HepG2 (cell line): ENCODE results near the gene APOL2. TPM values are rescaled to one million over a fixed set of nuclear protein-coding genes. Genes with fewer than 3 reads are reported as not detected.

Experiments
- AHDC1 ChIP-seq: sonication (generic); formaldehyde crosslinking; IDR thresholded peaks from 2 replicates; pipeline ENCODE4 v1.5.1; 2020; ENCODE audit warnings: mild to moderate bottlenecking, missing genetic modification reagents, borderline replicate concordance
- ISL2 ChIP-seq: sonication (generic); formaldehyde crosslinking; IDR thresholded peaks from 2 replicates; pipeline ENCODE4 v1.5.0; 2020; ENCODE audit warnings: missing genetic modification reagents
- NRL ChIP-seq: sonication (generic); formaldehyde crosslinking; IDR thresholded peaks from 2 replicates; pipeline ENCODE4 v1.5.0; 2020; ENCODE audit warnings: missing genetic modification reagents, mild to moderate bottlenecking, moderate library complexity, borderline replicate concordance
- SP140L ChIP-seq: sonication (generic); formaldehyde crosslinking; IDR thresholded peaks from 2 replicates; pipeline ENCODE4 v1.4.0; 2020; ENCODE audit warnings: missing genetic modification reagents, borderline replicate concordance
- ZBTB38 ChIP-seq: sonication (generic); formaldehyde crosslinking; IDR thresholded peaks from 2 replicates; pipeline ENCODE4 v1.5.1; 2020; ENCODE audit warnings: mild to moderate bottlenecking, missing genetic modification reagents
- ZNF704 ChIP-seq: sonication (generic); formaldehyde crosslinking; IDR thresholded peaks from 2 replicates; pipeline ENCODE4 v1.8.1; 2023; ENCODE audit warnings: mild to moderate bottlenecking, inconsistent platforms, moderate library complexity, missing genetic modification reagents, borderline replicate concordance
- polyA plus RNA-seq, 8 experiments: library from polyadenylated mRNA; depleted of rRNA in 3 of 8; stranded (reverse) in 7 of 8; unstranded in 1 of 8; fragments of >200 nt; fragmentation: Illumina TruSeq in 4 of 8; extraction: Trizol in 4 of 8; gene quantifications; 2 replicates each; pipeline versions ENCODE4 v1.2.1 to v1.2.3, GENCODE V29; 2011 to 2016; ENCODE audit warnings: low read depth in 4 of 8, missing spikeins in 1 of 8, mixed read lengths in 1 of 8; ENCODE audit not compliant: insufficient read depth in 1 of 8
- total RNA-seq, 5 experiments: library from RNA; depleted of rRNA; stranded (reverse); fragments of >200 nt; fragmentation: Illumina TruSeq; extraction: Trizol; gene quantifications; 2 replicates each; pipeline ENCODE4 v1.2.3, GENCODE V29; 2016; ENCODE audit warnings: low read depth in 1 of 5

APOL2 gene
- total and polyA plus RNA-seq, 2 of the 13 experiments (the other 11 are each of a cell fraction or from before 2014, with no cell fraction given): 28.7 to 51.2 TPM

GRCh38 chr22:36253523-36254490 lies 14.5 kb upstream of the APOL2 start (continued):
- TF ChIP-seq AHDC1 (CRISPR knock-in tag): no peak
- TF ChIP-seq NRL: peak; percentile 38; the same call in 1 of the 2 replicates
- peak; percentile 19; the same call in 1 of the 2 replicates for TF ChIP-seq ZBTB38
- TF ChIP-seq ISL2: no peak
- no peak for TF ChIP-seq ZNF704 (CRISPR knock-in tag)
- no peak for TF ChIP-seq SP140L (CRISPR knock-in tag)
